Activated T-cell treated with anti-CD3 and anti-CD28 coated beads for 24 hours (primary cell): ENCODE results near the gene BABAM2.

Experiments
- DNase-seq: peaks from one replicate; pipeline ENCODE4 v3.0.0-alpha.2; 2020; ENCODE audit warnings: low read depth

BABAM2 gene

GRCh38 chr2:28030600-28030999 is 140.1 kb downstream of the BABAM2 start:
- DNase-seq = no peak

GRCh38 chr2:28032816-28033215 is 142.3 kb downstream of the BABAM2 start:
- no peak for DNase-seq

- no peak for DNase-seq
Observed at GRCh38 chr2:28034696-28035095, 144.2 kb downstream of the BABAM2 start.

- no peak for DNase-seq
Observed at GRCh38 chr2:28035163-28035690, 144.7 kb downstream of the BABAM2 start.

GRCh38 chr2:28035816-28036215 is 145.3 kb downstream of the BABAM2 start:
- no peak for DNase-seq

GRCh38 chr2:28036307-28036706 is 145.8 kb downstream of the BABAM2 start:
- no peak for DNase-seq

GRCh38 chr2:28038722-28039121 is 148.2 kb downstream of the BABAM2 start:
- DNase-seq = no peak

GRCh38 chr2:28045676-28046351 is 155.3 kb downstream of the BABAM2 start:
- no peak for DNase-seq

- DNase-seq = no peak
Observed at GRCh38 chr2:28046921-28047320, 156.4 kb downstream of the BABAM2 start.

- DNase-seq = no peak
Observed at GRCh38 chr2:28047681-28048080, 157.2 kb downstream of the BABAM2 start.

GRCh38 chr2:28048341-28048740 is 157.8 kb downstream of the BABAM2 start:
- no peak for DNase-seq

- no peak for DNase-seq
Observed at GRCh38 chr2:28049416-28049815, 158.9 kb downstream of the BABAM2 start.

GRCh38 chr2:28049899-28050298 is 159.4 kb downstream of the BABAM2 start:
- no peak for DNase-seq

GRCh38 chr2:28052691-28053090 is 162.2 kb downstream of the BABAM2 start:
- DNase-seq = no peak

GRCh38 chr2:28053597-28053996 is 163.1 kb downstream of the BABAM2 start:
- DNase-seq = no peak

- DNase-seq = no peak
Observed at GRCh38 chr2:28054916-28055315, 164.4 kb downstream of the BABAM2 start.

GRCh38 chr2:28055325-28055970 is 164.9 kb downstream of the BABAM2 start:
- no peak for DNase-seq

GRCh38 chr2:28058791-28059190 is 168.3 kb downstream of the BABAM2 start:
- no peak for DNase-seq

GRCh38 chr2:28062867-28063266 is 172.3 kb downstream of the BABAM2 start:
- DNase-seq = no peak

- DNase-seq = no peak
Observed at GRCh38 chr2:28063492-28063962, 173.0 kb downstream of the BABAM2 start.

- DNase-seq = no peak
Observed at GRCh38 chr2:28067602-28068001, 177.1 kb downstream of the BABAM2 start.

GRCh38 chr2:28068088-28068487 is 177.6 kb downstream of the BABAM2 start:
- DNase-seq = no peak

- no peak for DNase-seq
Observed at GRCh38 chr2:28068527-28068926, 178.0 kb downstream of the BABAM2 start.

GRCh38 chr2:28071221-28071620 is 180.7 kb downstream of the BABAM2 start:
- no peak for DNase-seq
